Measurements from ENCODE around the gene NECAB2. TPM values are rescaled to one million over a fixed set of nuclear protein-coding genes. Genes with fewer than 3 reads are reported as not detected.

The NECAB2 gene
- total RNA-seq, 2 experiments from 2014 or later: not detected

DNA sequence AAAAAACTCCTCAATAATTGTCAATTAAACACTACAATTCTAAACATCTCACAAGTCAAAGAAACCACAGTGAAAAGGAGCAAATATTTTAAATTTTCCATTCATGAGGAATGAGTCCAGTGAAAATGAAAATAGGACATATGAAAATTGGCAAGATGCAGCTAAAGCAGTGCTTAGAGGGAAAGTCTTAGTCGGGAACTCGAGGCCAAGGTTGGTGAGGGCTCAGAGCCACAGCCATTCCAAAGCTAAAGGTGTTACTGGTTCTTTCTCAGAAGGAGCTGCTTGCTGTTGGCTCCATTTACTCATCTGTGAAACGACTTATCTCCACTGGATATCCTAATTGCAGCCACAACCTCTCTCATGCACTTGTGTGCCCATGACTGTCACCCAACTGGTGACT is 68.1 kb downstream of the NECAB2 start:
- peaks cover 4% of the 10 kb centered on the region for H3K27me3 Mint-ChIP-seq
- no peak overlapping the region for H3K4me3 Mint-ChIP-seq
- Histone ChIP-seq H3K4me3 (ENCODE audit: low read length) (no peak overlapping the region), H3K27ac (ENCODE audit: low read depth in 1 of 2, low read length in 2 of 2) (no peak overlapping the region), H3K9me3 (ENCODE audit: control insufficient read depth in 1 of 2, insufficient read depth in 1 of 2, low read length in 2 of 2) (peaks cover 0 to 25% of the 10 kb centered on the region in 2 experiments), H3K27me3 (ENCODE audit: control insufficient read depth in 1 of 2, insufficient read depth in 2 of 2, low read length in 2 of 2) (no peaks in the 10 kb centered on the region), H3K36me3 (ENCODE audit: insufficient read depth, low read length) (no peaks in the 10 kb centered on the region), H3K4me1 (ENCODE audit: insufficient read depth, low read length) (no peaks in the 10 kb centered on the region)
- no peaks in the 10 kb centered on the region for H3K9me3 Mint-ChIP-seq
- DNase-seq (no peak), ATAC-seq (ENCODE audit: poor library complexity) (no peak)
- H3K36me3 Mint-ChIP-seq (ENCODE audit: low read depth): no peaks in the 10 kb centered on the region
- ChIA-PET CTCF (no interaction called here), POLR2A (no interaction called here)
- H3K4me1 Mint-ChIP-seq (ENCODE audit: low read depth): no peaks in the 10 kb centered on the region
- TF ChIP-seq, protein P1, sequence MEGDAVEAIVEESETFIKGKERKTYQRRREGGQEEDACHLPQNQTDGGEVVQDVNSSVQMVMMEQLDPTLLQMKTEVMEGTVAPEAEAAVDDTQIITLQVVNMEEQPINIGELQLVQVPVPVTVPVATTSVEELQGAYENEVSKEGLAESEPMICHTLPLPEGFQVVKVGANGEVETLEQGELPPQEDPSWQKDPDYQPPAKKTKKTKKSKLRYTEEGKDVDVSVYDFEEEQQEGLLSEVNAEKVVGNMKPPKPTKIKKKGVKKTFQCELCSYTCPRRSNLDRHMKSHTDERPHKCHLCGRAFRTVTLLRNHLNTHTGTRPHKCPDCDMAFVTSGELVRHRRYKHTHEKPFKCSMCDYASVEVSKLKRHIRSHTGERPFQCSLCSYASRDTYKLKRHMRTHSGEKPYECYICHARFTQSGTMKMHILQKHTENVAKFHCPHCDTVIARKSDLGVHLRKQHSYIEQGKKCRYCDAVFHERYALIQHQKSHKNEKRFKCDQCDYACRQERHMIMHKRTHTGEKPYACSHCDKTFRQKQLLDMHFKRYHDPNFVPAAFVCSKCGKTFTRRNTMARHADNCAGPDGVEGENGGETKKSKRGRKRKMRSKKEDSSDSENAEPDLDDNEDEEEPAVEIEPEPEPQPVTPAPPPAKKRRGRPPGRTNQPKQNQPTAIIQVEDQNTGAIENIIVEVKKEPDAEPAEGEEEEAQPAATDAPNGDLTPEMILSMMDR (IDR thresholded peaks at IDR 0.05): no peak
- intact Hi-C loops (cut with DNase I, micrococcal nuclease): no loop called here
- no peak overlapping the region for H3K27ac Mint-ChIP-seq

DNA sequence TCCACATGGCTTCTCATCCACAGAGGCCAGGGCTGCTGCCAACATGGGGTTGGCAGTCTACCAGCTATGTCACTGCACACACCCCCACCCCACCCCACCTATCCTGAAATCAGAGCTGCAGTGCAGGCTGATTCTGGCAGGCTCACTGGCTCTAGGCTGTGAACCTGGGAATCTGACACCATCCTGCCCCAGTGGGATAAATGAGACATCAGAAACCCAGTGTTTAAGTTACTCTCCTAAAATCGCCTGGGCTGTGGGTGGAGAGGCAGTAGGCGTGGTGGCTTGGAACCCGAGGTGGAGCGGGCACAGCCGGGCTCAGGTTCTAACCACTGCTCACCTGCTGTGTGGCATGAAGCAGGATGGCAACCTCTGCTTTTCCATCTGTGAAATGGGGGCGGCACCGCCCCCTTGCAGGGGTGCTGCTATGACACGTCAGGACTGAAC is 69.0 kb downstream of the NECAB2 start:
- no peak overlapping the region for H3K4me3 ChIP-seq (ENCODE audit: low read length)
- no peaks in the 10 kb centered on the region for H3K4me1 ChIP-seq (ENCODE audit: insufficient read depth, low read length)
- Mint-ChIP-seq H3K4me1 (ENCODE audit: low read depth) (no peaks in the 10 kb centered on the region), H3K9me3 (no peaks in the 10 kb centered on the region), H3K4me3 (no peak overlapping the region), H3K36me3 (ENCODE audit: low read depth) (no peaks in the 10 kb centered on the region), H3K27me3 (peaks cover 5% of the 10 kb centered on the region), H3K27ac (no peak overlapping the region)
- no peaks in the 10 kb centered on the region for H3K36me3 ChIP-seq (ENCODE audit: insufficient read depth, low read length)
- H3K9me3 ChIP-seq (ENCODE audit: control insufficient read depth in 1 of 2, insufficient read depth in 1 of 2, low read length in 2 of 2): peaks cover 0 to 18% of the 10 kb centered on the region in 2 experiments
- no peak overlapping the region for H3K27ac ChIP-seq (ENCODE audit: low read depth in 1 of 2, low read length in 2 of 2)
- no peak for ATAC-seq (ENCODE audit: poor library complexity)
- H3K27me3 ChIP-seq (ENCODE audit: control insufficient read depth in 1 of 2, insufficient read depth in 2 of 2, low read length in 2 of 2): no peaks in the 10 kb centered on the region
- intact Hi-C loops (cut with DNase I, micrococcal nuclease): no loop called here
- TF ChIP-seq, protein P1 (IDR thresholded peaks at IDR 0.05): no peak
- POLR2A ChIA-PET: no interaction called here
- CTCF ChIA-PET: no interaction called here
- no peak for DNase-seq

DNA sequence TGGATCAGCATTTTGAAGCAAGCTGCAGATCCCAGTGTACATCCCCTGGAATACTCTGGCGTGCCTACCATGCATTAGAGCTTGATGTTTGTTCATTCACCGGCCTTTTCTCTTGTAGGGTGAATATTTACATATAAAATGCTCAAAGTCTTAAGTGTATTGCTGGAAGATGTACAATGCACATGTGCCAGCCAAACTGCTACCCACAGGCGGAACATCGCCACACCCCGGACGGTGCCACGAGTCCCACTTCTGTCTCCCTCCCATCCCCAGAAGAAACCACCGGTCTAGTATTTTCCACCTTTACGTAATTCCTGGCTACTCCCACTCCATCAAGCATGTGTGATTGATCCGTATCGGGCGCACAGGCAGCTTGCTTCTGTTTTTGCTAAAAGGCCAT is 70.4 kb downstream of the NECAB2 start:
- peaks cover 0 to 18% of the 10 kb centered on the region in 2 experiments for H3K9me3 ChIP-seq (ENCODE audit: control insufficient read depth in 1 of 2, insufficient read depth in 1 of 2, low read length in 2 of 2)
- Mint-ChIP-seq H3K27me3 (peaks cover 13% of the 10 kb centered on the region), H3K9me3 (no peaks in the 10 kb centered on the region), H3K4me1 (ENCODE audit: low read depth) (no peaks in the 10 kb centered on the region), H3K36me3 (ENCODE audit: low read depth) (no peaks in the 10 kb centered on the region), H3K4me3 (no peak overlapping the region), H3K27ac (no peak overlapping the region)
- intact Hi-C loops (cut with DNase I, micrococcal nuclease): no loop called here
- H3K4me3 ChIP-seq (ENCODE audit: low read length): no peak overlapping the region
- DNase-seq: no peak
- ChIA-PET CTCF (no interaction called here), POLR2A (no interaction called here)
- ATAC-seq (ENCODE audit: poor library complexity): no peak
- peaks cover 0 to 3% of the 10 kb centered on the region in 2 experiments for H3K27me3 ChIP-seq (ENCODE audit: control insufficient read depth in 1 of 2, insufficient read depth in 2 of 2, low read length in 2 of 2)
- TF ChIP-seq, protein P1 (IDR thresholded peaks at IDR 0.05): no peak
- no peak overlapping the region for H3K27ac ChIP-seq (ENCODE audit: low read depth in 1 of 2, low read length in 2 of 2)
- H3K36me3 ChIP-seq (ENCODE audit: insufficient read depth, low read length): no peaks in the 10 kb centered on the region
- no peaks in the 10 kb centered on the region for H3K4me1 ChIP-seq (ENCODE audit: insufficient read depth, low read length)
